ENCODE results near the gene APLP2.
A peak's percentile ranks its signal among the peaks of the same experiment; 100 is the strongest.
"Not testable (repeated sequence)": the region's sequence is repeated elsewhere in the genome, so short reads cannot be mapped to it uniquely, and the experiment has no call there.

APLP2 gene

GRCh38 chr11:130069659-130070108 is at the start of gene APLP2:
APLP2 (plus strand) TSS chr11:130069894; CDS start chr11:130069978, 84 bp downstream.
- peak; percentile 99 for DNase-seq

GRCh38 chr11:130020323-130020722 is 49.4 kb upstream of the APLP2 start:
- no peak for DNase-seq

- DNase-seq, result not testable (repeated sequence)
Observed at GRCh38 chr11:130021606-130022005, 48.1 kb upstream of the APLP2 start.

- DNase-seq, result no peak
Observed at GRCh38 chr11:130022799-130023198, 46.9 kb upstream of the APLP2 start.

GRCh38 chr11:130023204-130023603 is 46.5 kb upstream of the APLP2 start:
- DNase-seq, result no peak

- no peak for DNase-seq
Observed at GRCh38 chr11:130024361-130024760, 45.3 kb upstream of the APLP2 start.

GRCh38 chr11:130025371-130025770 is 44.3 kb upstream of the APLP2 start:
- no peak for DNase-seq

GRCh38 chr11:130029137-130029536 is 40.6 kb upstream of the APLP2 start:
- no peak for DNase-seq

- DNase-seq, result no peak
Observed at GRCh38 chr11:130031056-130031455, 38.6 kb upstream of the APLP2 start.

GRCh38 chr11:130031945-130032344 is 37.7 kb upstream of the APLP2 start:
- no peak for DNase-seq

- DNase-seq, result no peak
Observed at GRCh38 chr11:130032931-130033330, 36.8 kb upstream of the APLP2 start.

GRCh38 chr11:130034236-130034635 is 35.5 kb upstream of the APLP2 start:
- no peak for DNase-seq

- no peak for DNase-seq
Observed at GRCh38 chr11:130037058-130037457, 32.6 kb upstream of the APLP2 start.

- no peak for DNase-seq
Observed at GRCh38 chr11:130037881-130038585, 31.7 kb upstream of the APLP2 start.

- DNase-seq, result no peak
Observed at GRCh38 chr11:130040281-130040940, 29.3 kb upstream of the APLP2 start.

- DNase-seq, result no peak
Observed at GRCh38 chr11:130042093-130042591, 27.6 kb upstream of the APLP2 start.

- DNase-seq, result no peak
Observed at GRCh38 chr11:130043575-130043974, 26.1 kb upstream of the APLP2 start.

GRCh38 chr11:130047141-130047540 is 22.6 kb upstream of the APLP2 start:
- no peak for DNase-seq

GRCh38 chr11:130049328-130049771 is 20.3 kb upstream of the APLP2 start:
- no peak for DNase-seq

- DNase-seq, result no peak
Observed at GRCh38 chr11:130050257-130050656, 19.4 kb upstream of the APLP2 start.

GRCh38 chr11:130051082-130051481 is 18.6 kb upstream of the APLP2 start:
- DNase-seq, result no peak

- no peak for DNase-seq
Observed at GRCh38 chr11:130052567-130052966, 17.1 kb upstream of the APLP2 start.

- no peak for DNase-seq
Observed at GRCh38 chr11:130054966-130055365, 14.7 kb upstream of the APLP2 start.

GRCh38 chr11:130055617-130056016 is 14.1 kb upstream of the APLP2 start:
- no peak for DNase-seq
